SKM-1 treated with dmso at 0.1 percent for 144 hours (cell line): ENCODE measurements around the gene RHOJ.
"Not testable (repeated sequence)": the region's sequence is repeated elsewhere in the genome, so short reads cannot be mapped to it uniquely, and the experiment has no call there.

Experiments used
- DNase-seq: peaks from one replicate; lab custom pipeline; 2025; ENCODE audit not compliant: unreplicated experiment; lab: John Stamatoyannopoulos, UW

The RHOJ gene

DNA sequence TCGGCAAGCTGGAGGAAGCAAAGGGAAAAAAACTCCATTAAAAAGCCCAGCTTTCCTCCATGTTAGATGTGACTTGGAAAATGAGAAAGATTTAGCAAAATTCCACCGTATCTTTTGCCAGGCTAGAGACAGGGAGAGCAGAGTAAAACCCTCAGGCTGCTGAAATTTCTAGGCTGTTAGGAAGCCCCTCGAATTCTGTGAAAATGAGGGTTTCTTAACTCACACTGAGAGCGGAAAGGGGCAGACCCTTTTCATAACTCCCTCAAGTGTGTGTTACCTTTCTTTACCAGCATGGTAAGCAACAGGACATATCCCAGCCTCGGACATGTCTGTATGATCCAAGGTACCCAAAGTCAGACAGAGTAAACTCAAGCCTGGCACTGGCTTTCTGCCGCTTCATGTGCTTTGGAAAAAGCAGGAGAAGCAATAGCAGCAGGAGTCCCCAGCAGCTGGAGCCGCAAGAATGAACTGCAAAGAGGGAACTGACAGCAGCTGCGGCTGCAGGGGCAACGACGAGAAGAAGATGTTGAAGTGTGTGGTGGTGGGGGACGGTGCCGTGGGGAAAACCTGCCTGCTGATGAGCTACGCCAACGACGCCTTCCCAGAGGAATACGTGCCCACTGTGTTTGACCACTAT, at the start of gene RHOJ:
TSS of gene RHOJ (plus strand) at position 37 of the 637 bp plus-strand sequence. CDS start at position 464, 427 bp downstream.
- no peak for DNase-seq

DNA sequence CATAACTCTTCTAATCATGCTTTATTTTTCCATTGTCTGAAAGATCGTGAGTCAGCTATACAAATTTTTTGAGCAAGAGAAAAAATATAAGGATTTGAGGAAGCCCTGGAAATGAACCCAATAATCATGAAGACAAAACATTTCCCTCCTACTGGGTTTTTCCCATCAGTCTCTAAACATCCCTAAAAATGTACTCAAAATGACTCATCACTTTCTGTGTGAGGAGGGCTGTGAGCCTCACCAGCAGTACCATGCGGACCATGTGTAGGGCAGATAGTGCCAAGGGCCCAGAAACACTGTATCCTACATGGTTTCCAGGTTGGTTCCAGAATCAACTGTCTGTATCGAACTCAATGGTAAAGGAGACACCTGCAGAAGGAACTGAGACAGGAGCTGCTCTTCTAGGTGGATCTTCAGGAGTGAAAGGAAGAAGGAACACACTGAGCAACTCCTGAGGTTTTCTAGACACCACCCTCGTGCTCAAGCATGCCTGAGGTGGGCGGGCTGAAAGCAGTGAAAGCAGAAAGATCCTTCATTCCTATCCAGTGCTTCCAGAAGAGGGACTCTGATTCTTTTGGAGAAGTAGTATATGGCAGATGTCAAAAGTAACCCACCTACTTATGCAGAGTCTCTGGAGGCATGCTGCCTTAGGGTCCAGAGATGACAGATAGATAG, 48.6 kb upstream of the RHOJ start:
- DNase-seq, result no peak

DNA sequence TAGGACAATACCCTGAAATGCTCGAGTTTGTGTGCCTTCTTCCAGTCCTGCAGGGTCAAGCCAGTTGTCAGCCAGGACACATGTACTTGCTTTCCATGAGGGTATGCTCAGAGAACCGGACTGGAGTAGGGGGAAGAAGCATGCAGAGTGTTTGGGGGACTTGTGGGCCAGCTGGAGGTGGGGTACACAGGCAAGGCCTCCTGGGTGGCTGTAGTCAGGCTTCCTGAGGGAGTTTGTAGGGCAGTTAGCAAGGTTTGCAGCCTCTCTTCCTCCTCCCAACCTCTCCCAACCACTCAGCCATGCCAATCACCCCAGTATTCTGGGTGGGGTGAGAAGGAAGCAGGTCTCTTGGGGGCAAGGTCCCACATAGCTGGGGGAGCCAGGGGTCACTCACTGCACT, 47.0 kb upstream of the RHOJ start:
- no peak for DNase-seq

- no peak for DNase-seq
These were observed 40.9 kb upstream of the RHOJ start for GRCh38 chr14:63163306-63163705.

GRCh38 chr14:63164108-63164683, 40.0 kb upstream of the RHOJ start:
- no peak for DNase-seq

GRCh38 chr14:63165267-63165666, 39.0 kb upstream of the RHOJ start:
- DNase-seq, result not testable (repeated sequence)

DNA sequence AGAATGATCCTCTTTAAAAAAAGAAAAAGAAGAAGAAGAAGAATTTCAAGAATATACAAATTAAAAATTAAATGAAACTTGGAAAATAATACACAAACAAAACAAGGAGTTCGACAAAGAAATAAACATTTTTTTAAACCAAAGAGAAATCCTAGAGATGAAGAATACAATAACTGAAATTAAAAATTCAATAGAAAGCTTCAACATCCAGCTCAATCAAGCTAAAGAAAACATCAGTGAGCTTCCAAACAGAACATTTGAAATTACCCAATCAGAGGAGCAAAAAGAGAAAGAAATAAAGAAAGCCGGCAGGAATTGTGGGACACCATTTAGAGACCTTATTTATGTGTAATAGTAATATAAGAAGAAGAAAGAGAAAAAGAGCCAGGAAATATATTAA, 37.2 kb upstream of the RHOJ start:
- no peak for DNase-seq

- DNase-seq, result no peak
These were observed 29.5 kb upstream of the RHOJ start for GRCh38 chr14:63174760-63175191.

GRCh38 chr14:63175531-63175930, 28.7 kb upstream of the RHOJ start:
- DNase-seq, result no peak

- DNase-seq, result no peak
These were observed 25.3 kb upstream of the RHOJ start for GRCh38 chr14:63178912-63179311.

DNA sequence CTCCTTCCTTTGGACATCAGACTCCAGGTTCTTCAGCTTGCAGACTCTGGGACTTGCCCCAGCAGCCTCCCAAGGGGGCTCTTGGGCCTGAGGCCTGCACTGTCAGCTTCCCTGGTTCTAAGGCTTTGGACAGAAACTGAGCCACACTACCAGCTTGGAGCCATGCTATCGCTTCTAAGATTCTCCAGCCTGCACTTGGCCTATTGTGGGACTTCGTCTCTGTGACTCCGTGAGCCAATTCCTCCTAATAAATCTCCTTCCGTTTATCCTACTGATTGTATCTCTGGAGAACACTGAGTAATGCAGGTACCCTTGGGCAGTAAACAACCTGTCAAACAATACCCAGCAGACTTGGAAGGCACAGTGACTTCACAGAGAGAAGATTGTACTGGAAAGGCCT, 24.9 kb upstream of the RHOJ start:
- no peak for DNase-seq

DNA sequence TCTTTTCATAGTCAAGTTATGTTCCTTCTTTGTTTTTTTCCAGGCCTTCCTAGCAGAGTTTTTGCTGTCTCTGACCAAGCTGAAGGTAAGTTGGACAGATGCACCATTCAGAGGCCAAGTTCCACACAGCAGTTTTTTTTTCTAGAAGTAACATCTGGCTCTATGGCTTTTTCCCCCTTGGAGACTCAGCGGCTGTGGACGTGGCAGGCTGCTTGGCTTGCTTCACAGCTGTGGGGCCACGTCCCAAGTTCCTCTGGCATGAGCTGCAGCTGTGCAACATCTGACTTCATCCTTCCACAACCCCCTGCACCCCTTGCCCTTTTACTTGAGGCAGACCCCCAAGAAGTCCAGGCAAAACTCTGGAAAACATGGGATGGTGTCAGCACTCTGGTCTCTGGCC, 24.2 kb upstream of the RHOJ start:
- DNase-seq, result no peak

DNA sequence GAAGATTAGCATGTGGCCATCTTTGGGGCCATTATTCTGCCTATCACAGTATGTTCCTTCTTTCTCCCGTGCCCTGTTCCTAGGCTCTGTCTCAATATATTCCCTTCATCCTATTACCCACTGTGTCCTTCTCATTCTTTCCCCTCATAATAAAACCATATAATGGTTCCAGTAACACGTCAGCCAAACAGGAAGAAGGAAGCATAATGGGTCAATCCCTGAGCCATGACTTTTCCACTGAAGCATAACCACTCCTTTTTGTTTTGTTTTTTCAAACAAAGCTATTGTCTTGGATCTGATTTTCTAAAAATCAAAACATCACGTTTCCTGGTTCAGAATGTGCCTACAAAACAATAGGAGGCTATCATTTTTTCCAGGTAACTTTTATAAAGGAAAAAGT, 21.3 kb upstream of the RHOJ start:
- DNase-seq, result no peak

DNA sequence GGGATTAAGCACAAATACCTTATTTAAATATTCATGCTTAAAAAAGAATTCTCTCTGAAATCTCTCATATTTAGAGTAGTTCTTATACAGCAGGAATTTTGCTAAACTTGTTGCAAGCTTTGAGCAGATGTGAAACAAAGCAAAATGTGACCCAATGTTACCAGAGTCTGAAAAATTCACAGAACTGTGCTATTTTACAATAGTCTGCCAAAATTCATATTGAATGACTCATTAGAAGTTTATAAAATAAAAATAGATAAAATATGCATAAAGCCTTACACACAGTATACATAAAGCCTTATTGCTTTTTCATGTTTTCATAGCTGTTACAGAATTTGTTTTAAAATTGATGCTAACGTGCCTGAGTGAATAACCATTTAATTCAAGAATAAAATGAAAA, 17.8 kb upstream of the RHOJ start:
- DNase-seq, result no peak

DNA sequence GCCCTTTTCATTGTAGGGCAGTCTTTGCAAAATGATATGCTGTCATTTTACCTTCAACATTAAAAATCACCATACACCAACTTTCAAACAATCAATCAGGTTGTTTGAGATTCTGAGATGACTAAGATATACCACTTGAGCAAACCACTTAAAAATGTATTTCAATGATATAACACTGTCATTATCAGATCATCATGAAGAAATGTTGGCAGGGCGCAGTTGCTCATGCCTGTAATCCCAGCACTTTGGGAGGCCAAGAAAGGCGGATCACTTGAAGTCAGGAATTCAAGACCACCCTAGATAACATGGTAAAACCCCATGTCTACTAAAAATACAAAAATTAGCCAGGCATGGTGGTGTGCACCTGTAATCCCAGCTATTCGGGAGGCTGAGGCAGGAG, 13.0 kb upstream of the RHOJ start:
- no peak for DNase-seq

DNA sequence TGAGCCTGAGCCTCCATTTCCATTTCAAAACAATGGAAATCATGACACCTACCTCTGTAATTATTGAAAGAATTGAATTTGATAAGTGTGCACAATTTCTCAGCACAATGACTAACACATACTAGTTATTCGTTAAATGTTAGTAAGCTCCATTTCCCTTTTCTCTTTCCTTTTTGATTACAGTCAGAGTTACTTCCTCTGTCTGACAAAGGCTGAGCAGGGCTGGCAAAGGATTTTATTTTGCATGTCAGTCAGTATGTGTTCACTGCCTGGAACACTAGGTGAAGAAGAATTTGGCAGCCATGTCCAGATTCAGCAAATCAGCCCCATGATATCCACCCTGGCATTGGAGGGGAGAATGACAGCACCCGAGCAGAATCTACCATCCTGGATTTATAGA, 12.2 kb upstream of the RHOJ start:
- peak; percentile 4 for DNase-seq

DNA sequence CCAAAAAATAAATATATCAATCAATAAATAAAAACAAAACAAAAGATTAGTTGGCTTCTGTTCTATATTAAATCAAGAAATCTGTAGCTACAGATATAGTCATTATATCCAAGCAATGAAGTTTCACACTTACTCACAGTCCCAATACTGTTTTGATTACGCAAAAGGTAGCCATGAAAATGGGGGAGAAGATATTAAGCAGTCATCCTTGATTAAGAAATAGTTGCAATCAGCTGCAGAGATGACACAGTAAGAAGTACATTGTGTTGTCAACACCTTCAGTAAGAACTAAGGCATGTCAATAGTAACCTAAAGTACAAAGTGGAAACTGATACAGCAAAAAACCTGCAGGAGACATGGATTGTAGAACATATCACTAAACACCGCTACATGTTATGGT, 11.0 kb upstream of the RHOJ start:
- DNase-seq, result no peak

- no peak for DNase-seq
These were observed 4.1 kb upstream of the RHOJ start for GRCh38 chr14:63200035-63200740.

GRCh38 chr14:63200767-63201166, 3.5 kb upstream of the RHOJ start:
- no peak for DNase-seq

GRCh38 chr14:63203015-63203414, 1.2 kb upstream of the RHOJ start:
- no peak for DNase-seq

GRCh38 chr14:63203618-63204406, 431 bp upstream of the RHOJ start:
- DNase-seq, result no peak
